NCI-H510A (cell line): Measurements from ENCODE around the gene CCNK.

ENCODE experiments used
- DNase-seq: peaks from one replicate; lab custom pipeline; 2025; lab: John Stamatoyannopoulos, UW

CCNK gene

GRCh38 chr14:99535908-99536778 is 54.9 kb downstream of the CCNK start:
- DNase-seq, result no peak

- no peak for DNase-seq
Observed at GRCh38 chr14:99537399-99537798, 56.2 kb downstream of the CCNK start.

GRCh38 chr14:99538275-99538674 is 57.1 kb downstream of the CCNK start:
- no peak for DNase-seq

GRCh38 chr14:99538733-99539132 is 57.5 kb downstream of the CCNK start:
- DNase-seq, result no peak

- DNase-seq, result no peak
Observed at GRCh38 chr14:99539491-99539890, 58.3 kb downstream of the CCNK start.

GRCh38 chr14:99540196-99541032 is 59.2 kb downstream of the CCNK start:
- no peak for DNase-seq

GRCh38 chr14:99541211-99541610 is 60.0 kb downstream of the CCNK start:
- no peak for DNase-seq

- DNase-seq, result peak; percentile 52
Observed at GRCh38 chr14:99541677-99542470, 60.7 kb downstream of the CCNK start.

- DNase-seq, result no peak
Observed at GRCh38 chr14:99542566-99542965, 61.4 kb downstream of the CCNK start.

GRCh38 chr14:99543370-99543769 is 62.2 kb downstream of the CCNK start:
- no peak for DNase-seq

GRCh38 chr14:99543985-99544384 is 62.8 kb downstream of the CCNK start:
- DNase-seq, result no peak

- no peak for DNase-seq
Observed at GRCh38 chr14:99544991-99545390, 63.8 kb downstream of the CCNK start.

GRCh38 chr14:99545586-99545985 is 64.4 kb downstream of the CCNK start:
- no peak for DNase-seq

GRCh38 chr14:99546234-99546879 is 65.1 kb downstream of the CCNK start:
- DNase-seq, result no peak

- peak; percentile 53 for DNase-seq
Observed at GRCh38 chr14:99548255-99548654, 67.0 kb downstream of the CCNK start.

- DNase-seq, result no peak
Observed at GRCh38 chr14:99548871-99549515, 67.8 kb downstream of the CCNK start.

GRCh38 chr14:99549684-99550083 is 68.5 kb downstream of the CCNK start:
- peak; percentile 46 for DNase-seq

- DNase-seq, result no peak
Observed at GRCh38 chr14:99550387-99550992, 69.3 kb downstream of the CCNK start.

GRCh38 chr14:99551034-99551922 is 70.1 kb downstream of the CCNK start:
- peak; percentile 69 for DNase-seq
